ENCODE results near the gene SLC22A8.

SLC22A8 gene

GRCh38 chr11:63007920-63008319 is 7.7 kb downstream of the SLC22A8 start:
- H3K27ac ChIP-seq, result no peak overlapping the region
- no peak for TF ChIP-seq CTCF (IDR thresholded peaks at IDR 0.05)
- no peak for TF ChIP-seq ZFX (IDR thresholded peaks at IDR 0.05; ENCODE audit: borderline replicate concordance)

- TF ChIP-seq ZFX (IDR thresholded peaks at IDR 0.05; ENCODE audit: borderline replicate concordance) (no peak), CTCF (IDR thresholded peaks at IDR 0.05) (no peak)
- H3K27ac ChIP-seq, result no peak overlapping the region
Observed at GRCh38 chr11:63001456-63001855, 14.2 kb downstream of the SLC22A8 start.

GRCh38 chr11:62999649-63000048 is 16.0 kb downstream of the SLC22A8 start:
- TF ChIP-seq ZFX (IDR thresholded peaks at IDR 0.05; ENCODE audit: borderline replicate concordance), result no peak
- TF ChIP-seq CTCF (IDR thresholded peaks at IDR 0.05), result no peak

GRCh38 chr11:62999156-62999555 is 16.5 kb downstream of the SLC22A8 start:
- no peak overlapping the region for H3K27ac ChIP-seq
- no peak for TF ChIP-seq CTCF (IDR thresholded peaks at IDR 0.05)

More at GRCh38 chr11:62999649-63000048, 16.0 kb downstream of the SLC22A8 start:
- H3K27ac ChIP-seq, result no peak overlapping the region

GRCh38 chr11:62996271-62996670 is 19.4 kb downstream of the SLC22A8 start:
- no peak overlapping the region for H3K27ac ChIP-seq
- TF ChIP-seq ZFX (IDR thresholded peaks at IDR 0.05; ENCODE audit: borderline replicate concordance) (no peak), CTCF (IDR thresholded peaks at IDR 0.05) (no peak)

- H3K27ac ChIP-seq, result no peak overlapping the region
- TF ChIP-seq CTCF (IDR thresholded peaks at IDR 0.05) (no peak), ZFX (IDR thresholded peaks at IDR 0.05; ENCODE audit: borderline replicate concordance) (no peak)
Observed at GRCh38 chr11:62994775-62995174, 20.9 kb downstream of the SLC22A8 start.

GRCh38 chr11:62988276-62988675 is 27.4 kb downstream of the SLC22A8 start:
- no peak overlapping the region for H3K27ac ChIP-seq
- TF ChIP-seq ZFX (IDR thresholded peaks at IDR 0.05; ENCODE audit: borderline replicate concordance) (no peak), CTCF (IDR thresholded peaks at IDR 0.05) (no peak)
